Muscle layer of colon (tissue), 2 donors: ENCODE results near the gene ALG9.

ENCODE experiments used
- H3K27ac ChIP-seq: one replicate; pipeline ENCODE4 v1.7.0; 2013; ENCODE audit warnings: low read depth, mild to moderate bottlenecking, low read length, moderate library complexity
- H3K27me3 ChIP-seq, 2 donors: one replicate each; pipeline ENCODE4 v1.7.0; 2013; ENCODE audit warnings: low read length in 2 of 2, mild to moderate bottlenecking in 2 of 2; ENCODE audit not compliant: insufficient read depth in 2 of 2, control insufficient read depth in 1 of 2
- H3K36me3 ChIP-seq: one replicate; pipeline ENCODE4 v1.7.0; 2013; ENCODE audit warnings: mild to moderate bottlenecking, low read length; ENCODE audit not compliant: insufficient read depth
- H3K4me1 ChIP-seq: one replicate; pipeline ENCODE4 v1.7.0; 2013; ENCODE audit warnings: mild to moderate bottlenecking, low read length; ENCODE audit not compliant: insufficient read depth
- H3K4me3 ChIP-seq, 2 donors: one replicate each; pipeline ENCODE4 v1.7.0; 2013; ENCODE audit warnings: low read length in 2 of 2, low read depth in 1 of 2, mild to moderate bottlenecking in 1 of 2, moderate library complexity in 1 of 2
- H3K9ac ChIP-seq: one replicate; pipeline ENCODE4 v1.7.0; 2013; ENCODE audit warnings: low read length
- H3K9me3 ChIP-seq: one replicate; pipeline ENCODE4 v1.7.0; 2013; ENCODE audit warnings: mild to moderate bottlenecking, low read length
- donor health status: abdominal sarcoma.
- donor health status: Adenocarcinoma of cecum.

Gene ALG9

DNA sequence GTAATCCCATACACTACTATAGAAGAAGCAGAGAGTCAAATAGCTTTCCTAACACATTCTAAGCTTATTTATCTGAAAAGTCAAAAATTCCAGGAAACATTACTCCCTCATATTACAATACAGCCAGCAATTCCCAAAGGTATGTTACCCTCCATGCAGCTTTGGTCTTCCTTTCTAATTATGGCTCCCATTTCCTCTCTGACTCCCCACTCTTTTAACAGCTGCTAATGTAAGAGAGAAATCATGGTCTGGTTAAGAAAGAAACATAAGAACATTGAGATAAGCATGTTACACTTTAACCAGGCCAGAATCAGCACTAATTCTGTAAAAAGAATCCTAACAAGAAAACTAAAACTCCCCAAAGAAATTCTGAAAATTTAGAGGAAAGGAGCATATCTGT, 112.0 kb downstream of the ALG9 start:
- Histone ChIP-seq H3K27ac (no peak overlapping the region), H3K9me3 (no peaks in the 10 kb centered on the region), H3K36me3 (peaks cover 60% of the 10 kb centered on the region), H3K4me3 (no peak overlapping the region), H3K27me3 (no peaks in the 10 kb centered on the region), H3K4me1 (peaks cover 5% of the 10 kb centered on the region), H3K9ac (no peak overlapping the region)

DNA sequence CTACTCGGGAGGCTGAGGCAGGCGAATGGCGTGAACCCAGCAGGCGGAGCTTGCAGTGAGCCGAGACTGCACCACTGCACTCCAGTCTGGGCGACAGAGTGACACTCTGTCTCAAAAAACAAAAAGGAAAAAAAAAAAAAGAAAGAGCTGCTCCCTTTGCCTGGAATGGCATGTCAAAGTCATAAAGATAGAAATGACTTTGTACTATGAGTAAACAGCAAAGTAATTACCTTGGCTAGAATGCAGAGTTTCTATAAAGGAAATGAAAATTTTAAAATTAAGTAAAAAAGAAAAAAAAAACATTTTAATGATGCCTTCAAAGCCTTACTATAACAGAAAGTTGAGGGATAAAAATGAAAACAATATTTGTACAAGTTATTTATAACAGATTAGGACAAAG, 115.3 kb downstream of the ALG9 start:
- Histone ChIP-seq H3K27me3 (no peaks in the 10 kb centered on the region), H3K27ac (no peak overlapping the region), H3K9ac (no peak overlapping the region), H3K4me3 (no peak overlapping the region), H3K4me1 (no peaks in the 10 kb centered on the region), H3K9me3 (no peaks in the 10 kb centered on the region), H3K36me3 (peaks cover 67% of the 10 kb centered on the region)

GRCh38 chr11:111749646-111750045, 121.7 kb downstream of the ALG9 start:
- no peaks in the 10 kb centered on the region for H3K9me3 ChIP-seq
- peaks cover 13% of the 10 kb centered on the region for H3K4me1 ChIP-seq
- no peaks in the 10 kb centered on the region for H3K27me3 ChIP-seq
- H3K9ac ChIP-seq, result no peak overlapping the region
- H3K4me3 ChIP-seq, result no peak overlapping the region
- peaks cover 63% of the 10 kb centered on the region for H3K36me3 ChIP-seq
- H3K27ac ChIP-seq, result no peak overlapping the region

GRCh38 chr11:111748035-111748804, 123.2 kb downstream of the ALG9 start:
- no peak overlapping the region for H3K27ac ChIP-seq
- H3K4me1 ChIP-seq, result peaks cover 13% of the 10 kb centered on the region
- no peak overlapping the region for H3K4me3 ChIP-seq
- H3K27me3 ChIP-seq, result no peaks in the 10 kb centered on the region
- H3K36me3 ChIP-seq, result peaks cover 63% of the 10 kb centered on the region
- no peaks in the 10 kb centered on the region for H3K9me3 ChIP-seq
- H3K9ac ChIP-seq, result no peak overlapping the region

- Histone ChIP-seq H3K9me3 (no peaks in the 10 kb centered on the region), H3K4me1 (peaks cover 13% of the 10 kb centered on the region), H3K4me3 (no peak overlapping the region), H3K36me3 (peaks cover 69% of the 10 kb centered on the region), H3K27me3 (no peaks in the 10 kb centered on the region), H3K9ac (no peak overlapping the region), H3K27ac (peak overlapping the region; percentile 12)
Measured at GRCh38 chr11:111745719-111746504, 125.5 kb downstream of the ALG9 start.

- H3K27ac ChIP-seq, result no peak overlapping the region
- H3K36me3 ChIP-seq, result peaks cover 76% of the 10 kb centered on the region
- no peak overlapping the region for H3K9ac ChIP-seq
Measured at GRCh38 chr11:111743700-111744099, 127.7 kb downstream of the ALG9 start.

GRCh38 chr11:111741751-111742150, 129.6 kb downstream of the ALG9 start:
- H3K4me3 ChIP-seq, result no peak overlapping the region
- H3K36me3 ChIP-seq, result peaks cover 66% of the 10 kb centered on the region
- H3K9ac ChIP-seq, result no peak overlapping the region
- H3K27ac ChIP-seq, result no peak overlapping the region
- no peaks in the 10 kb centered on the region for H3K27me3 ChIP-seq
- no peaks in the 10 kb centered on the region for H3K9me3 ChIP-seq
- peaks cover 31% of the 10 kb centered on the region for H3K4me1 ChIP-seq

More at GRCh38 chr11:111743700-111744099, 127.7 kb downstream of the ALG9 start:
- peaks cover 13% of the 10 kb centered on the region for H3K4me1 ChIP-seq
- no peaks in the 10 kb centered on the region for H3K9me3 ChIP-seq
- H3K27me3 ChIP-seq, result no peaks in the 10 kb centered on the region
- H3K4me3 ChIP-seq, result no peak overlapping the region

- Histone ChIP-seq H3K27me3 (no peaks in the 10 kb centered on the region), H3K4me3 (no peak overlapping the region), H3K9ac (no peak overlapping the region), H3K4me1 (peaks cover 43% of the 10 kb centered on the region), H3K36me3 (peaks cover 49% of the 10 kb centered on the region), H3K9me3 (no peaks in the 10 kb centered on the region), H3K27ac (peak overlapping the region; percentile 30)
Measured at GRCh38 chr11:111739299-111739698, 132.1 kb downstream of the ALG9 start.

DNA sequence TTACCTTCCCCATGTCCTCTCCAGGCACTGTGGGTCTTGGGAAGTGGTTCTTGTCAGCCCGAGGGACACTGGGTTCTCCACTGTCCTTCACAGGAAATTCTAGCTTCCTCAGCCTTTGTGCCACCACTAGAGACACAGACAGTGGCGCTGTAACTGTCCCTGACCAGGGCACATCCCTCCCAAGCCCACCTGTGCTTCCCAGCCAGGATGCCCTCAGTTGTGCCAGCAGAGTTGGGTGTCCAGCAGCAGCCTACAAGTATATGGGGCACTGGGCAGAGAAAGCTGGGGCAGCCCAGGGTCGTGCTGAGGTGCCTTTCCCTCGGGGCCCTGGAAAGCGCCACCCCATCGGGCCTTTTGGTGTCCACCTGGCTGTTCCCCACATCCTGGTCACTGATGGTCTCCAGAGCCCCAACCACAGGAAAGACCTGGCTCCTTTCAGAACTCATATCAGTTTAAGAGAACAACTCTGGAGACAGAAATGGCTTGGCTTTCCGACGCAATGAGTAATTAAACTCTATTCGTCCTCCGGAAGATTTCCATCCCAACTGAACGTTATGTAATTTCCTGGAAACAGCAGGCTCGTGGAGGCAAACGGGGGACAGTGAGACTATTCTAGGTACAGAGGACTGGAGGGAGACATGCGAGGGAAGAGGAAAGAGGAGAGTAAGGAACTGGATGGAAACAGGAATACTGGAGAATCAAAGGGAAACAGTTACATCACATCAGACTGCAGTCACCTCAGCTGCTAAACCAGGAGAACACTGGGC, 133.8 kb downstream of the ALG9 start:
- peaks cover 38% of the 10 kb centered on the region for H3K36me3 ChIP-seq
- H3K9me3 ChIP-seq, result no peaks in the 10 kb centered on the region
- H3K9ac ChIP-seq, result no peak overlapping the region
- H3K4me3 ChIP-seq, result peak overlapping the region in 1 of 2 donors; percentile 26
- H3K27ac ChIP-seq, result peak overlapping the region; percentile 64
- no peaks in the 10 kb centered on the region for H3K27me3 ChIP-seq
- peaks cover 60% of the 10 kb centered on the region for H3K4me1 ChIP-seq

DNA sequence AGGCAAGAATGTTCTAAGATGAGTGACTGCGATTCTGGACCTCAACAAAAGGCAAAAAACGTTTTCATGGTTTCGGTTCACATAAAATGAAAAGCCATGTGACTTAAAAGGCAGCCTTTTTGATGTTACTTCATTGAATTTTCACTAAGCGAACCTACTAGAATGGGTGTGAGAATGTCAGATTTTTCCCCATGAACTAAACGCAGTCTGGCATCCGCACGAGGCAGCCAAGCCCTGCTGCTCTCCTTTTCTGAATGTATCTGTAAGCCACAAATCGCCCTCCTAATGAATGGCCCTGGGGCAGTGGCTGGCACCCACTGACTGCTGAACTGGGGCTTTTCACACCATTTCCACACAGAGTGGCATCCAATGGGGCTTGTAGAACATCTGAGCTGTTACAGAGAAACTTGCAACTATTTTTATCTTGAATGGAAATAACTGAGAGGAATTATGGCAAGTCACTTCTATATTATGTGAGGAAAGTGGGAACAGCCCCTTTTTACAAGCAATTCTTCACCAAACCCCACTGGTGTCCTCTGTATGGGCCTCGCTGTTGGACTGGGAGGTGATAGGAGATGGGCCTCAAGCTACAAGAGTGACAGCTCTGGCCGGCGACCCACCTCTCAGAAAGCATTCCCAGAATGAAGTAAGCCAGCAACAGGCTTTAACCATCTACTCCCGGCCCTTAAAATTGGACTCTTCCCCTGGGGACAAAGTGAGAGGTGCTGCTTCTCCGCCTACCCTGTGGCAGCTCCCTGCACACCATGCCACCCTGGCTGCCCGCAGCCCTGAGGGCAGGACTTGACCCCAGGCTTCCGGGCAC, 134.5 kb downstream of the ALG9 start:
- Histone ChIP-seq H3K4me3 (no peak overlapping the region), H3K27me3 (no peaks in the 10 kb centered on the region), H3K9me3 (no peaks in the 10 kb centered on the region), H3K36me3 (peaks cover 31% of the 10 kb centered on the region), H3K9ac (peak overlapping the region; percentile 55), H3K27ac (peak overlapping the region; percentile 59), H3K4me1 (peaks cover 66% of the 10 kb centered on the region)
